HepG2 (cell line): ENCODE results near the gene CTSW. TPM values are rescaled to one million over a fixed set of nuclear protein-coding genes. Genes with fewer than 3 reads are reported as not detected.

Experiments
- ARNT2 ChIP-seq: sonication (generic); formaldehyde crosslinking; IDR thresholded peaks from 2 replicates; pipeline ENCODE4 v1.8.0; 2022; ENCODE audit warnings: mild to moderate bottlenecking, low read depth, missing genetic modification reagents, moderate library complexity
- ATF4 ChIP-seq, 2 experiments: fragments of 450-650 bp in 1 of 2; sonication (generic) in 1 of 2; formaldehyde crosslinking; IDR thresholded peaks; 2 replicates each; pipeline versions ENCODE4 v1.5.0 to v1.8.0; 2020 to 2022; ENCODE audit warnings: mild to moderate bottlenecking in 1 of 2, missing genetic modification reagents in 1 of 2
- CAMTA2 ChIP-seq: sonication (generic); formaldehyde crosslinking; IDR thresholded peaks from 2 replicates; pipeline ENCODE4 v1.4.0; 2020; ENCODE audit warnings: mild to moderate bottlenecking, missing genetic modification reagents, borderline replicate concordance
- ELK4 ChIP-seq: sonication (generic); formaldehyde crosslinking; IDR thresholded peaks from 2 replicates; pipeline ENCODE4 v1.9.0; 2021; ENCODE audit warnings: missing genetic modification reagents, borderline replicate concordance
- FIP1L1 ChIP-seq: fragments of 200-400 bp; formaldehyde crosslinking; IDR thresholded peaks from 2 replicates; pipeline ENCODE4 v1.6.1; 2018; ENCODE audit warnings: low read depth, mild to moderate bottlenecking, low read length, moderate library complexity, borderline replicate concordance; ENCODE audit not compliant: insufficient read depth
- HOXA9 ChIP-seq: sonication (generic); formaldehyde crosslinking; IDR thresholded peaks from 2 replicates; pipeline ENCODE4 v1.8.1; 2022; ENCODE audit warnings: missing genetic modification reagents, mild to moderate bottlenecking, moderate library complexity, borderline replicate concordance
- MATR3 ChIP-seq: sonication (generic); formaldehyde crosslinking; IDR thresholded peaks from 2 replicates; pipeline ENCODE4 v1.4.0; 2020; ENCODE audit warnings: missing genetic modification reagents
- MAX ChIP-seq: IDR thresholded peaks from 2 replicates; pipeline ENCODE4 v1.6.1; 2012; ENCODE audit warnings: inconsistent platforms
- NRL ChIP-seq: sonication (generic); formaldehyde crosslinking; IDR thresholded peaks from 2 replicates; pipeline ENCODE4 v1.5.0; 2020; ENCODE audit warnings: missing genetic modification reagents, mild to moderate bottlenecking, moderate library complexity, borderline replicate concordance
- REST ChIP-seq, 2 experiments: IDR thresholded peaks; 2 replicates each; pipeline ENCODE4 v1.6.1; 2011 to 2012; ENCODE audit warnings: low read length in 2 of 2, borderline replicate concordance in 1 of 2, low read depth in 1 of 2, mild to moderate bottlenecking in 1 of 2, moderate library complexity in 1 of 2
- SPEN ChIP-seq: sonication (generic); formaldehyde crosslinking; IDR thresholded peaks from 2 replicates; pipeline ENCODE4 v1.5.1; 2020; ENCODE audit warnings: low read depth, mild to moderate bottlenecking, missing genetic modification reagents
- TBL1XR1 ChIP-seq: fragments of 150-350 bp; IDR thresholded peaks from 2 replicates; pipeline ENCODE4 v1.6.1; 2014; ENCODE audit warnings: borderline replicate concordance, low read length; ENCODE audit not compliant: partially characterized antibody
- TFDP1 ChIP-seq: IDR thresholded peaks from 2 replicates; pipeline ENCODE4 v1.6.1; 2016; ENCODE audit warnings: missing compliant biosample characterization, missing genetic modification reagents, borderline replicate concordance
- ZBTB39 ChIP-seq: sonication (generic); formaldehyde crosslinking; IDR thresholded peaks from 2 replicates; pipeline ENCODE4 v1.5.0; 2020; ENCODE audit warnings: missing genetic modification reagents
- ZBTB7B ChIP-seq: sonication (generic); formaldehyde crosslinking; IDR thresholded peaks from 2 replicates; pipeline ENCODE4 v1.4.0; 2020; ENCODE audit warnings: missing genetic modification reagents
- ZNF333 ChIP-seq: sonication (generic); formaldehyde crosslinking; IDR thresholded peaks from 2 replicates; pipeline ENCODE4 v1.4.0; 2020; ENCODE audit warnings: mild to moderate bottlenecking, missing genetic modification reagents, borderline replicate concordance
- ZNF335 ChIP-seq: sonication (generic); formaldehyde crosslinking; IDR thresholded peaks from 2 replicates; pipeline ENCODE4 v1.4.0; 2020; ENCODE audit warnings: missing genetic modification reagents
- ZNF496 ChIP-seq: sonication (generic); formaldehyde crosslinking; IDR thresholded peaks from 2 replicates; pipeline ENCODE4 v1.8.1; 2023; ENCODE audit warnings: mild to moderate bottlenecking, moderate library complexity, missing genetic modification reagents; ENCODE audit not compliant: insufficient replicate concordance
- ZNF674 ChIP-seq: sonication (generic); formaldehyde crosslinking; IDR thresholded peaks from 2 replicates; pipeline ENCODE4 v1.5.0; 2020; ENCODE audit warnings: low read depth, mild to moderate bottlenecking, missing genetic modification reagents
- polyA plus RNA-seq, 8 experiments: library from polyadenylated mRNA; depleted of rRNA in 3 of 8; stranded (reverse) in 7 of 8; unstranded in 1 of 8; fragments of >200 nt; fragmentation: Illumina TruSeq in 4 of 8; extraction: Trizol in 4 of 8; gene quantifications; 2 replicates each; pipeline versions ENCODE4 v1.2.1 to v1.2.3, GENCODE V29; 2011 to 2016; ENCODE audit warnings: low read depth in 4 of 8, missing spikeins in 1 of 8, mixed read lengths in 1 of 8; ENCODE audit not compliant: insufficient read depth in 1 of 8
- total RNA-seq, 5 experiments: library from RNA; depleted of rRNA; stranded (reverse); fragments of >200 nt; fragmentation: Illumina TruSeq; extraction: Trizol; gene quantifications; 2 replicates each; pipeline ENCODE4 v1.2.3, GENCODE V29; 2016; ENCODE audit warnings: low read depth in 1 of 5

The CTSW gene
- total and polyA plus RNA-seq, 2 of the 13 experiments (the other 11 are each of a cell fraction or from before 2014, with no cell fraction given) = 0.09 TPM; not detected in 1

- TF ChIP-seq ATF4 (CRISPR knock-in tag; IDR thresholded peaks at IDR 0.05) (no peak), ZNF333 (CRISPR knock-in tag) (0 out of 2 replicates have a peak, but pooled peaks have one; percentile 6), REST (IDR thresholded peaks at IDR 0.05; ENCODE audit: borderline replicate concordance in 1 of 2, low read depth in 1 of 2, low read length in 2 of 2) (peak in 1 of 2 experiments; percentile 28; a peak in 1 of 4 replicates), SPEN (CRISPR knock-in tag) (no peak), MATR3 (CRISPR knock-in tag) (no peak), ZNF335 (CRISPR knock-in tag) (peak; percentile 63), FIP1L1 (no peak), ARNT2 (CRISPR knock-in tag) (no peak), HOXA9 (CRISPR knock-in tag) (no peak), CAMTA2 (no peak), TBL1XR1 (peak; percentile 13), MAX (peak; percentile 67), NRL (peak; percentile 29; the same call in 1 of the 2 replicates), ELK4 (CRISPR knock-in tag) (no peak), TFDP1 (CRISPR knock-in tag) (peak; percentile 70; the same call in 1 of the 2 replicates), ZBTB7B (CRISPR knock-in tag) (no peak), ZBTB39 (peak; percentile 90), ZNF674 (CRISPR knock-in tag) (no peak), ZNF496 (CRISPR knock-in tag) (no peak)
Measured at GRCh38 chr11:65888163-65888814, 8.7 kb downstream of the CTSW start, which contains the start of gene FIBP (continued).
